GM18868 (cell line): Measurements from ENCODE around the gene RNF112.
"Not testable (repeated sequence)": the region's sequence is repeated elsewhere in the genome, so short reads cannot be mapped to it uniquely, and the experiment has no call there.

ENCODE experiments used
- ATAC-seq: cut with Tn5 transposase; IDR thresholded peaks from one replicate; pipeline ENCODE4 v1.9.1; 2021; ENCODE audit warnings: mild to moderate bottlenecking, moderate library complexity; ENCODE audit not compliant: unreplicated experiment

Gene RNF112

GRCh38 chr17:19442731-19443130 lies 31.7 kb downstream of the RNF112 start:
- ATAC-seq = no peak

- ATAC-seq = no peak
Observed at GRCh38 chr17:19443148-19443547, 32.1 kb downstream of the RNF112 start.

DNA sequence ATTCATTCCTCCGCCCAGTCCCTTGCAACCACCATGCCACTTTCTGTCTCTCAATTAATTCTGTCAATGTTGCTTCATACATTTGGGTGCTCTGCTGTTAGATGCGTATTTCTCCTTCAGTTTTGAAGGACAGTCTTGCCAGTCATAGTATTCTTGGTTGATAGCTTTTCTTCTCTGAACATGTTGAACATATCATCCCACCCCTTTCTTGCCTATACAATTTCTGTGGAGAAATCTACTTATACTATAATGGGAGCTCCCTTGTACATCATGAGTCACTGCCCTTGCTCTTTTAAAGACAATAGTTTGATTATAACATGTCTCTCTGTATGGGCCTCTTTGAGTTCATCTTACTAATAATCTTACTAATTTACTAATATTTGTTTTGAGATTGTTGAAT lies 34.1 kb downstream of the RNF112 start:
- no peak for ATAC-seq

DNA sequence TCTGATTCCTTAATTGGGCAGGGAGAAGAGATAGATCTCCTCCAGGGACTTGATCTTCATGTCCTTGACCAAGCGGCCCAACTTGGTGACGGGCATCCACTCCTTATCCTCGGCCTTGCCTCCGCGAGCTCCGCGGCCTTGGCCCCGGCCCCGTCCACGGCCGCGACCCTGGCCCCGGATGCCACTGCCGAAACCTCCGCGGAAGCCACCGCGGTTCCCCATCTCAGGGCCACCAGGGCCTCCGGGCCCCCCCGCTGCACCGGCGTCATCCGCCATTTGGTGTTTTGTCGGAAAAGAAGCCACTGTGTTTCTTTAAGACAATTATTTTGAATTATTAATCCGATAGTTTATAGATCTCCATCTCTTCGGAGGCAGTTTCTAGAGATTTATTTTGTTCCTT lies 35.5 kb downstream of the RNF112 start:
- not testable (repeated sequence) for ATAC-seq

GRCh38 chr17:19447085-19447583 lies 36.1 kb downstream of the RNF112 start:
- ATAC-seq = no peak

GRCh38 chr17:19448341-19449268 lies 37.6 kb downstream of the RNF112 start:
- no peak for ATAC-seq

DNA sequence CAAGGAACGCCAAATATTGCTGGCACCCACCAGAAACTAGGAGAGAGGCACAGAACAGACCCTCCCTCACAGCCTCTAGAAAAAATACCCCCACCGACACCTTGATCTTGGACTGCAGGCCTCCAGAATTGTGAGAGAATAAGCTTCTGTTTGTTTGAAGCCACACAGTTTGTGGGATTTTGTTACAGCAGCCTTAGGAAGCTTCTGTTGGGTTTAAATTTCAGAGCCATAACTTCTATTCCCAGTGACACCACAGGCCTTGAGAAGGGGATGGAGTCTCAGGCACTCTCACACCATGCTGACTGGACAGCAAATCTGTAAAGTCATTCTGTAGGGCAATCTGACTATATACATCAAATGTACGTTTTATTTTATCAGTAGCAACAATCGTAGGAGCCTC lies 38.6 kb downstream of the RNF112 start:
- ATAC-seq = no peak

DNA sequence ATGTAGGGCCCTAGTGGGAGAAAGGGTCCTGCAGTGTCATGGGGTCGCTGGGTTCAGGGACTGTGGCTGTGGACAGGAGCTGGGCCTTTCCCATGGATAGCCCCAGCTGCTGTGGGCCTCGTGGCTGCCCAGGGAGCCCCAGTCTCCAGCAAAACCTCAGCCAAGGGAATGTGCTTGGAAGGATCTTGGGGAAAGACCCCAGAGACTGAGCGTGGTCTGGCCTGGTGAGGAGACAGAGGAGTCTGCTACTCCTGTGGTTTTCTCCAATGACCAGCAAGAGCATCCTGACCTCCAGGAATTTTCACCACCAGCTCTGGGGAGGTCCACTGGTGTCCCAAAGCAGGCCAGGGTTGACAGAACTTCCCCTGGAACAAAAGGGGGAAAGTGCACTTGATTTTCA lies 42.3 kb downstream of the RNF112 start:
- ATAC-seq = no peak

- no peak for ATAC-seq
Observed at GRCh38 chr17:19454074-19454473, 43.0 kb downstream of the RNF112 start.

DNA sequence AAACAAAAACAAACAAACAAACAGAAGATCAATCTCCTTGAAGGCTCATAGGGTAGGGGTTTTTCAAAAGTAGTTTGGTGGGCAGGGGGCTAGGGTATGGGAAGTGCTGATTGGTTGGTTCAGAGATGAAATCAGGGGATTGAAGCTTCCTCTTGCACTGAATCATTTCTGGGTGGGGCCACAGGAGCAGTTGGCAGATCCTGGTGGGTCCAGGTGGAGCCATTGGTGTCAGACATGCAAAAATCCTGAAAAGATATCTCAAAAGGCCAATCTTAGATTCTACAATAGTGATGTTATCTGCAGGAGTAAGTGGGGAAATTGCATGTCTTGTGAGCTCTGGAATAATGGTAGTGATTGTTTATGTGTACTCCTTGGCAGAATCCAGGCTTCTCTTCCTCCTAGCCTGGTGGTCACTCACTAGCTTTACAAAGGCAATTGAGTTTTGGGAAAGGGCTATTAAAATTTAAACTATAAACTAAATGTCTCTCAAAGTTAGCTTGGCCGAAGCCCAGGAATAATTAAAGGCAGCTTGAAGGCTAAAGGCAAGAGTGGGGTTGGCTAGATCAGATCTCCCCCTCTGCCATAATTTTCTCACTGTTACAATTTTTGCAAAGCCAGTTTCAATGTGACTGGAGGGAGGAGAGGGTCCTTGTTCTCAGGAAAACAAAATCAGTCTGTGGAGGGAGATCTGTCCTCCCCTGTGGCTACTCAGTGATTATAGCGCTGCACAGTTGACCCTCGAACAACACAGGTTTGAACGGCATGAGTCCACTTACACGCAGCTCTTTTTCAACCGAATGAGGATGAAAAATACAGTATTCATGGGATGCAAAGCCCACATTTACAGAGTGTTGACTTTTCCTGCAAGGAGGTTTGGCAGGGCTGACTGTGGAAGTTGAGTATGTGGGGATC lies 45.2 kb downstream of the RNF112 start:
- ATAC-seq = no peak

GRCh38 chr17:19457046-19457445 lies 46.0 kb downstream of the RNF112 start:
- ATAC-seq = no peak

GRCh38 chr17:19457830-19458271 lies 46.8 kb downstream of the RNF112 start:
- no peak for ATAC-seq

DNA sequence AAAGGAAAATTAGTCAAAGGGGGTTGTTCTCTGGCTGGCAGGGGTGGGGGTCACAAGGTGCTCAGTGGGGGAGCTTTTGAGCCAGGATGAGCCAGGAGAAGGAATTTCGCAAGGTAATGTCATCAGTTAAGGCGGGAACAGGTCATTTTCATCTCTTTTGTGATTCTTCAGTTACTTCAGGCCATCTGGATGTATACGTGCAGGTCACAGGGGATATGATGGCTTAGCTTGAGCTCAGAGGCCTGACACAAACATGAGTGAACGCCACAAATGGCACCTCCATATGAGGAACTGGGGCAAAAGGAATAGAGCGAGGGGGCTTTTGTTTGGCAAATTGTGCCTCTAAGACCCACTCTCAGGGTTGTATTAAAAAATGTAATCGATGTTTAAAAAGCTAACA lies 47.4 kb downstream of the RNF112 start:
- ATAC-seq = not testable (repeated sequence)

DNA sequence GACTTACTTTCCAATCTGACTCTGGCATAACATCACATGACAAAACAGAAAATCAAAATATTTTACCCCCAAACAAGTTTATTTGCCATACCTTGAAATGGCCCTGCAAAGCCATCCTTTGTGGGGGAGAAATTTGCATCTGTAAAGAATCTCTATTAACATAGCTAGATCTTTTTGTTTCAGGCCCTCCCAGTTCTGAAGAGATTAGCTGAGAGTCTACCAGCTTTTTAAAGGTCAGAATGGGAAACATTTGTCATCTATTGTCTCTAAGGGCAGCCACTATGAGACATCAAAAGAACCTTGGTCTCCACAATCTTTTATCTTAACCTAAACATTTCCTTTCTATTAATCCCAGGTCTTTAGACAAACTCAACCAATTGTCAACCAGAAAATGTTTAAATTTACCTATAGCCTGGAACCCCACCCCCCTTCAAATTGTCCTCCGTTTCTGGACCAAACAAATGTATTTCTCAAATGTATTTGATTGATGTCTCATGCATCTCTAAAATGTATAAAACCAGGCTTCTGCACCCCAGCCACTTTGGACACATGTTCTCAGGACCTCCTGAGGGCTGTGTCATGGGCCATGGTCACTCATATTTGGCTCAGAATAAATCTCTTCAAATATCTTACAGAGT lies 48.1 kb downstream of the RNF112 start:
- not testable (repeated sequence) for ATAC-seq

GRCh38 chr17:19460700-19461099 lies 49.7 kb downstream of the RNF112 start:
- ATAC-seq = no peak

DNA sequence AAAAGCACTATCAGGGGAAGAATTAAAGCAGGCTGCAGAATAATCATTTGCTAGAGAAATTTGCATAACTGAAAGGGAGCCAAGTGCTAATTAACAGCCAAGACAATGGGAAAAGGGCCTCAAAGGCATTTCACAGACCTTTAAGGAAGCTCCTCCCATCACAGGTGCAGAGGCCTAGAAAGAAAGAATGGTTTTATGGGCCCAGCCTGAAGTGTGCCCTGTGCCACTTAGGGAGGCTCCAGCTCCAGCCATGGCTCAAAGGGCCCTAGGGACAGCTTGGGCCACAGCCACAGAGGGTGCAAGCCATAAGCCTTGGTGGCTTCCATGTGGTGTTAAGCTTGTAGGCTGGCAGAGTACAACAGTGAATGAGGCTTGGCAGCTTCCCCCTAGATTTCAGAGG lies 50.1 kb downstream of the RNF112 start:
- no peak for ATAC-seq

DNA sequence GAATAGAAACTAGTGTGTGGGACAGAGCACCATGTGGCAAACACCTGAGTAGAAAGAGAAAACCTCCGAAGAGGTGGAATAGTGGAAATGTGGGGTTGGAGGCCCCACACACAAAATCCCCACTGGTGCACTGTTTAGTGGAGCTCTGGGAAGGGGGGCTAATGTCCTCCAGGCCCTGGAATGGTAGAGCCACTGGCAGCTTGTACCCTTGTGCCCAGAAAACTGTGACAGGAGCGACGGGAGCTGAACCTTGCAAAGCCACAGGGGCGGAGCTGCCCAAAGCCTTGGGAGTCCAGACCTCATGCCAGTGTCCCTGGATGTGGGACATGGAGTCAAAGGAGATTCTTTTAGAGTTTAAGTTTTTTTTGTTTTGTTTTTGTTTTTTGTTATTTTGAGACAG lies 50.6 kb downstream of the RNF112 start:
- ATAC-seq = no peak

DNA sequence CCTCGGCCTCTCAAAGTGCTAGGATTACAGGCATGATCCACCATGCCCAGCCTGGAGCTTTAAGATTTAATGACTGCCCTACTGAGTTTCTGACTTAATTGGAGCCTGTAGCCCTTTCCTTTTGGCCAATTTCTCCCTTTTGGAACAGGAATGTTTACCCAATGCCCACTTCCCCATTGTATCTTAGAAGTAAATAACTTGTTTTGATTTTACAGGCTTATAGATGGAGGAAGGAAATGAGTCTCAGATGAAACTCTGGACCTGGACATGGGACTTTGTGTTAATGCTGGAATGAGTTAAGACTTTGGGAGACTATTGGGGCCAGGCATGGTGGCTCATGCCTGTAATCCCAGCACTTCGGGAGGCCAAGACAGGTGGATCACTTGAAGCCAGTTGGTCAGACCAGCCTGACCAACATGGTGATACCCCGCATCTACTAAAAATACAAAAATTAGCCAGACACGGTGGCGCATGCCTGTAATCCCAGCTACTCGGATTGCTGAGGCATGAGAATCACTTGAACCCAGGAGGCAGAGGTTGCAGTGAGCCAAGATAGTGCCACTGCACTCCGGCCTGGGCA lies 51.5 kb downstream of the RNF112 start:
- not testable (repeated sequence) for ATAC-seq

GRCh38 chr17:19464031-19465026 lies 53.3 kb downstream of the RNF112 start:
- ATAC-seq = no peak
